PC-3 (cell line): Measurements from ENCODE around the gene FBXO24. TPM values are rescaled to one million over a fixed set of nuclear protein-coding genes. Genes with fewer than 3 reads are reported as not detected.
A peak's percentile ranks its signal among the peaks of the same experiment; 100 is the strongest.

ENCODE experiments used
- ATAC-seq: fragments of 200-7000 bp; cut with Tn5 transposase; 2 replicates; pipeline ENCODE4 v1.9.1; 2020; ENCODE audit warnings: mild to moderate bottlenecking, moderate library complexity
- BruUV-seq: library from RNA; stranded (reverse); fragments of 400-500 nt; replicated peaks from 2 replicates; lab custom pipeline; 2021; lab: Mats Ljungman, UMichigan
- CTCF ChIA-PET: fragments of 300-600 bp; sonication (Branson Sonifier 250); formaldehyde crosslinking; loops from one replicate; lab custom pipeline; 2022; ENCODE audit warnings: antibody characterized with exemption; lab: Charles Lee
- POLR2A ChIA-PET: fragments of 300-600 bp; sonication (Branson Sonifier 250); formaldehyde crosslinking; loops from one replicate; lab custom pipeline; 2022; ENCODE audit warnings: antibody characterized with exemption; ENCODE audit not compliant: unreplicated experiment; lab: Charles Lee
- DNase-seq: peaks from one replicate; pipeline ENCODE4 v3.0.0-alpha.2; 2015
- H2AFZ ChIP-seq: fragments of 300-600 bp; sonication (generic); 2 replicates; pipeline ENCODE4 v1.6.0; 2016; ENCODE audit warnings: antibody characterized with exemption, low read length
- H3F3A ChIP-seq: fragments of 300-600 bp; sonication (generic); one replicate; pipeline ENCODE4 v1.6.0; 2017; ENCODE audit warnings: antibody characterized with exemption, low read length, control low read depth, mild to moderate bottlenecking; ENCODE audit not compliant: unreplicated experiment
- H3K27ac ChIP-seq: fragments of 300-600 bp; sonication (generic); 2 replicates; pipeline ENCODE4 v1.5.1; 2016; ENCODE audit warnings: mild to moderate bottlenecking, low read length
- H3K27me3 ChIP-seq: fragments of 300-600 bp; sonication (generic); 2 replicates; pipeline ENCODE4 v1.6.1; 2016; ENCODE audit warnings: low read length, mixed read lengths
- H3K36me3 ChIP-seq: fragments of 300-600 bp; sonication (generic); 2 replicates; pipeline ENCODE4 v1.6.1; 2016; ENCODE audit warnings: low read depth, mixed run types, low read length, mixed read lengths
- H3K4me1 ChIP-seq: fragments of 300-600 bp; sonication (generic); 2 replicates; pipeline ENCODE4 v1.5.1; 2016; ENCODE audit warnings: low read length; ENCODE audit not compliant: insufficient read depth
- H3K4me2 ChIP-seq: fragments of 300-600 bp; sonication (generic); 2 replicates; pipeline ENCODE4 v1.6.0; 2016; ENCODE audit warnings: low read length
- H3K4me3 ChIP-seq: fragments of 300-600 bp; sonication (generic); 2 replicates; pipeline ENCODE4 v1.5.1; 2016; ENCODE audit warnings: mild to moderate bottlenecking, low read length, mixed read lengths
- H3K79me2 ChIP-seq: fragments of 300-600 bp; sonication (generic); 2 replicates; pipeline ENCODE4 v1.6.1; 2017; ENCODE audit warnings: low read length, mixed read lengths
- H3K9ac ChIP-seq: fragments of 300-600 bp; sonication (generic); 2 replicates; pipeline ENCODE4 v1.6.0; 2016; ENCODE audit warnings: mild to moderate bottlenecking, low read length
- H3K9me2 ChIP-seq: fragments of 300-600 bp; sonication (generic); replicated peaks from 2 replicates; pipeline ENCODE4 v1.6.1; 2016; ENCODE audit warnings: mixed run types, low read length, mixed read lengths
- H3K9me3 ChIP-seq: fragments of 300-600 bp; sonication (generic); 2 replicates; pipeline ENCODE4 v1.6.1; 2016; ENCODE audit warnings: low read length, mixed read lengths
- H4K20me1 ChIP-seq: fragments of 300-600 bp; sonication (generic); 2 replicates; pipeline ENCODE4 v1.6.1; 2016; ENCODE audit warnings: low read length, mixed read lengths
- CTCF ChIP-seq: fragments of 300-600 bp; sonication (generic); conservative IDR thresholded peaks from 2 replicates; pipeline ENCODE4 v1.5.1; 2017; ENCODE audit warnings: antibody characterized with exemption, low read depth, mild to moderate bottlenecking, low read length
- EZH2 ChIP-seq: fragments of 300-600 bp; sonication (generic); IDR thresholded peaks from one replicate; pipeline ENCODE4 v1.6.1; 2017; ENCODE audit warnings: antibody characterized with exemption, mild to moderate bottlenecking, low read length; ENCODE audit not compliant: unreplicated experiment
- EZH2phosphoT487 ChIP-seq: fragments of 300-600 bp; sonication (generic); IDR thresholded peaks from 2 replicates; pipeline ENCODE4 v1.6.1; 2018; ENCODE audit warnings: mild to moderate bottlenecking, antibody characterized with exemption, low read length, borderline replicate concordance
- intact Hi-C: fragments of 100-400 bp; cut with micrococcal nuclease; formaldehyde crosslinking; loops from 2 replicates; pipeline ENCODE4 v1.9.0; 2023
- total RNA-seq: library from RNA; depleted of rRNA; stranded (reverse); fragments of >200 nt; gene quantifications from 2 replicates; pipeline ENCODE4 v1.2.3, GENCODE V29; 2014

The FBXO24 gene
- total RNA-seq, 1 experiment from 2014 or later: 0.40 TPM

DNA sequence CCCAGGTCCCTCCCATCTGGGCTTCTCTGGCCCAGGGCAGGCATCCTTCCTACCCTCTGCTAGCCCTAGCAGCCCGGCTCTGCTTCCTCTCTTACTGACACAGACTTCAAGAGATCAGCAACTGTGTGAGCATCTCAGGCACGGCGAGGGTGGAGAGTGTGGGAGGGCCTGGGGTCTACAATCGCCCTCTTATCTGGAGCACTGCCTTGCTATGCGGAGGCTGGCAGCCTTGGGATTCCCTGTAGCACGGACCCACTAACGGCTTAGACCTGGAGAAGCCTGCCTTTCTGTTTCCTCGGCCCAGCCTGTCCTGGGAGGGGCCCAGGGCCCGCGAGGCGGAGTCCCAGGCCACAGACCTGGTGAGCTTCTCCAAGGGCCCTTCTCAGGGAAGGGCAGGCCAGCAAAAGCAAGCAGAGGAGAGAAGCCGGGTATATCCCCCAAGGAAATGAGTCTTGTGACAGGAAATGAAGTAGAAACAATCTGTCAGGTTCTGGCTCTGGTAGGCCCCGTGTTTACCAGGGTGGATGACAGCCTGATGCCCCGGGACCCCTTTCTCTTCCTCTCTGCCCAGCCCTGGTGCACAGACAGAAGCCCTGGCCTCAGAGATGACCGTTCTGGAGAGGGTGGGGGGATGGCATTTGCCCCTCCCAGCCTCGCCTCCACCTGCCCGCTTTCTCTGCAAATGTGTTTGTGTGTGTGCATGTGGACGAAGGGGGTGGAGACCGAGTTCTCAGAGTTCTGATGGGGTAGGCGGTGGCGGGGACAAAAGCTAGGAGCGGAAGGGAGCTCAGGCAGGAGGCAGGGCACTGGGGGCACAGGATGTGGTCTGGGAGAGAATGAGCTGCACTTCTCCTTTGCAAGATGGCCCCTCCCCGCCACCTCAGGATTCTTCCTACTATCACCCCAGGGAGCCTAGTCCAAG lies 2.7 kb upstream of the FBXO24 start:
- Histone ChIP-seq H3K4me2 (peak overlapping the region; percentile 85; the same call in 1 of the 2 replicates), H3K79me2 (peaks cover 24% of the 10 kb centered on the region), H3F3A (no peaks in the 10 kb centered on the region), H3K9me3 (no peaks in the 10 kb centered on the region), H3K27ac (no peak overlapping the region), H4K20me1 (no peaks in the 10 kb centered on the region), H3K9ac (peak overlapping the region; percentile 8; the same call in 1 of the 2 replicates), H3K4me1 (peaks cover 17% of the 10 kb centered on the region), H3K27me3 (no peaks in the 10 kb centered on the region), H2AFZ (no peak overlapping the region), H3K36me3 (peaks cover 14% of the 10 kb centered on the region; the same call in 1 of the 2 replicates), H3K9me2 (no peaks in the 10 kb centered on the region), H3K4me3 (peak overlapping the region; percentile 27)
- TF ChIP-seq EZH2 (no peak), EZH2phosphoT487 (no peak), CTCF (no peak)
- POLR2A ChIA-PET: interaction anchor here (0.6 kb wide), 1 partner anchor 1813 kb away, joined by 8 read pairs; the partner anchor contains the start of gene PRKRIP1
- CTCF ChIA-PET: interaction anchor here (1.3 to 1.6 kb wide), 2 partner anchors 38 to 118 kb away, joined by 4 read pairs; no protein-coding TSS in a partner anchor
- no peak for ATAC-seq
- BruUV-seq: TSS peak; percentile 13
- no peak for DNase-seq
- intact Hi-C loops: no loop called here

DNA sequence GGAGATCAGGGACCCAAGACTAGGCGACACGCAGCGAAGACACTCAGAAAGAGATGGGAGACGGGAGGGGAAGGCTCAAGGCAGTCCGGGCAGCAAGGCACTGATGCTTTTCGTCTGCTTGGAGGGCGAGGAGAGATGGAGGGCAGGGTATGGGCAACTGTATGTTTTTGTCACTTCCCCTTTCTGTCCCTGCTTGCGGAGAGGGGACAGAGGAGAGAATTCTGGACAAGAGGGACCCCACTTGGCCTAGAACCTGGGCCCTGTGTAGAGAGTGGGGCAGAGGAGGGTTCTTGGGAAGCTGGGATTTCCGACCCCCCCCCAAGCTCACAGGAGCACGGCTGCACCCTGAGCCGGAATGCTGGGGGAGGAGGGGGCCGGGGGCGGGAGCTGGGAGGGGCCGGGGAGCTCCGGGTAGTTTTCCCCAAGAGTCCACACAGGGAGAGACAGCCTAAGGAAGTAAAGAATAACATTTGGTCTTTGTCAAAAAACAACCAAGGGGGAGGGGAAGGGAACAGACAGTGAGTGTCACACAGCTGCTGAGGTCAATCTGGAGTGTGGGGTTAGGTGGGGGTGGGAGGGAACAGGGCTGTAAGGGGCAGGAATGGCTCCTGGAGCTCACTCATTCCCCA lies 2.0 kb upstream of the FBXO24 start:
- TF ChIP-seq EZH2phosphoT487: no peak
- TF ChIP-seq CTCF: no peak
- TF ChIP-seq EZH2: no peak
- Histone ChIP-seq H3K9me3 (no peaks in the 10 kb centered on the region), H3K4me3 (peak overlapping the region; percentile 78), H3K36me3 (peaks cover 14% of the 10 kb centered on the region; the same call in 1 of the 2 replicates), H4K20me1 (no peaks in the 10 kb centered on the region), H3F3A (no peaks in the 10 kb centered on the region), H3K4me2 (peak overlapping the region; percentile 85), H3K9me2 (no peaks in the 10 kb centered on the region), H3K27me3 (no peaks in the 10 kb centered on the region), H3K79me2 (peaks cover 24% of the 10 kb centered on the region), H3K27ac (no peak overlapping the region), H3K9ac (0 out of 2 replicates have a peak overlapping the region, but pooled peaks have one; percentile 94), H3K4me1 (peaks cover 17% of the 10 kb centered on the region), H2AFZ (no peak overlapping the region)
- BruUV-seq: no TSS peak
- ChIA-PET CTCF (interaction anchor here (0.6 to 1.6 kb wide), 3 partner anchors 29 to 118 kb away, joined by 4 read pairs; no protein-coding TSS in a partner anchor), POLR2A (interaction anchor here (0.6 to 0.8 kb wide), 4 partner anchors 13 to 633 kb away, joined by 3 read pairs; partner anchors contain the start of gene PLOD3)
- intact Hi-C loops: no loop called here
- DNase-seq (no peak), ATAC-seq (no peak)
